NB4 (cell line): ENCODE results near the gene CCDC97.

ENCODE experiments used
- CTCF ChIP-seq: IDR thresholded peaks from one replicate; pipeline ENCODE4 v1.5.1; 2012; ENCODE audit warnings: low read depth, low read length
- POLR2A ChIP-seq: IDR thresholded peaks from 2 replicates; pipeline ENCODE4 v1.6.1; 2011; ENCODE audit warnings: mild to moderate bottlenecking; ENCODE audit not compliant: insufficient read length; ENCODE audit errors: extremely low read depth

GRCh38 chr19:41367848-41368301, 57.9 kb downstream of the CCDC97 start:
- TF ChIP-seq POLR2A (no peak), CTCF (no peak)
